Fibroblast of skin of right quadriceps (primary cell): Measurements from ENCODE around the gene GBX1.
A peak's percentile ranks its signal among the peaks of the same experiment; 100 is the strongest.

Experiments used
- DNase-seq: peaks from one replicate; pipeline ENCODE4 v3.0.0-alpha.2; 2013

The GBX1 gene

DNA sequence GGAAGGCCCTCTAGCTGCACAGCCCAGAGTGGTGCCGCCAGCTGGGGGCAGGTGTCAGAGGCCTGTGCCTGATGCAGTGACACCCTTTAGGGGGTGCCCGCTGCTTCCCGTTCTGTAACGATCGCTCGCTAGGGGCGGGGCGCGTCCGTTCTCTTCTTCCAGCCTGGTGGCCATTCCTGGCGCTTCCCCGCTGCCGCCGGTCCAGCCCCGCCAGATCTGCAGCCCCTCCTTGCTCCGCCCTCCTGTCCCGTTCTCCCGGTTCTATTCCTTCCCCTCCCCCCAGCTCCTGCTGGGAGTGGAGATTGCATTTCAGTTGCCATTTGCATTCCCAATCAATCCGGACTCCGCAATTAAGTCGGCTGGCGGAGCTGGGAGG, 42.0 kb downstream of the GBX1 start:
- peak; percentile 21 for DNase-seq

DNA sequence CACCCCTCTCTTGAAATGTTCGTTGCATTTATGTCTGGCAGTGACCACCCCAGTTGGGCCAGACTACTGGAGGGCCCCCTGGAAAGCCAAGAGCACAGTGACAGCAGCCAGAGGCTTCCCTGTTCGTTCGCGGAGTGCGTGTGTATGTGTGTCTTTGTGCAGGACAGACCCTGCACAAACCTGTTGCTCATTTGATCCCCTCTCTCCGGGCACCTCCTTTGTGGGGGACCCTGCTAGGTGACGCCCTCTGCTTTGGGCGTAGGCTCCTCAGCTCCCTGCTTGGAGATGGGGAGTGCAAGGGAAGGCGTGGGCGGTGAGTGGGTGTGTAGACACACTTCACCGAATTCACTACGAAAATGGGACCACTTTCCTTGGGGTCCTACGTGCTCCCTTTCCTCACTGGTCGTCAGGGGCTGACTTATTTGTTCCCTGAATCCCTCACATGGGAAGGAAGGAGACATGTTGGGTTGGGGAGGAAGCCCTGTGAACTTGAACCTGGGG, 42.5 kb downstream of the GBX1 start:
- no peak for DNase-seq

DNA sequence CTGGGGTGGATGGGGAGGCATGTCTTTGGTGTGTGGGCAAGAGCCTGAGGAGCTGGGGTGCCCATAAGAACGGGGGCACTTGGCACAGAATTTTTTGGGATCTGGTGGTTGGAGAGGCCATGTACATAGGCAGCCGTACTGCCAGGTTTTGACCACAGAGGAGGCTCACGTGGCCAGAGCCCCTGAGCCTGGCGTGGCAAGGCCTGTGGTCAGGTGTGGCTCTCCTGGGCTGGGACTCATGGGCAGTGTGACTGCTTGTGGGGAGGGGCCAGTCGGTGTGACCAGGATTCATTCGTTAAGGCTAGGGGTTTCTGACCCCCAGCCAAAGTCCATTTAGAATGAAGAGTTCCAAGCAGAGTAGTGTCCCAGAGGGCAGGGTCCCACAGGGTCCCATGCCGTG, 43.0 kb downstream of the GBX1 start:
- no peak for DNase-seq

DNA sequence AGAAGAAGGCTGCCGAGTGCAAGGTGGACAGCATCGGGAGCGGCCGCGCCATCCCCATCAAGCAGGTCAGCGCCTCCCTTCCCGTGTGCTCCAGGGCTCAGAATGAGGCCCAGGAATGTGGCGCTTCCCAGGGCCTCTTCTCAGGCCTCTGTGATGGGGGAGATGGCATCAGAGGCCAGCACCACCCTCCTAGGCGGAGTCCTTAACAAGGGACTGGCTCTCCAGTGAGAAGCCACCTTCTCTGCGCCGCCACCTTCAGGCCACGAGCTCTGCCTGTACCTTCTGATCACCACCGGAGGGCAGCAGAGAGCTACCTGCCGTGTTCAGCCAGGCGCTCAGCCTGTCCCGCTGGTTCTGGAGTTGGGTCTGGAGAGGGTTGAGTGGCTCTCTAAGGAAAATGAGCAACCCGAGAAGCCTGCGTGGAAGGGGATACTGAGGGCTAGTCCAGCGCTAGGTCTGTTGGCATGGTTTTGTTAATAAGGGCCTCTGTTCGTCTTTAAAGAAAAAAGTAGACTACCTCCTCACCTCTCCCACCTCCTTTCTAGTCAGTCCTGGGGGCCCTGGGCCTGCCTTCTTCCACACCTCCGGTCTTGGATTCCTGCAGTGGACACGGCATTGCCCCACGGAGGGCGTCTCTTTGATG, 43.6 kb downstream of the GBX1 start:
- peak; percentile 71 for DNase-seq

DNA sequence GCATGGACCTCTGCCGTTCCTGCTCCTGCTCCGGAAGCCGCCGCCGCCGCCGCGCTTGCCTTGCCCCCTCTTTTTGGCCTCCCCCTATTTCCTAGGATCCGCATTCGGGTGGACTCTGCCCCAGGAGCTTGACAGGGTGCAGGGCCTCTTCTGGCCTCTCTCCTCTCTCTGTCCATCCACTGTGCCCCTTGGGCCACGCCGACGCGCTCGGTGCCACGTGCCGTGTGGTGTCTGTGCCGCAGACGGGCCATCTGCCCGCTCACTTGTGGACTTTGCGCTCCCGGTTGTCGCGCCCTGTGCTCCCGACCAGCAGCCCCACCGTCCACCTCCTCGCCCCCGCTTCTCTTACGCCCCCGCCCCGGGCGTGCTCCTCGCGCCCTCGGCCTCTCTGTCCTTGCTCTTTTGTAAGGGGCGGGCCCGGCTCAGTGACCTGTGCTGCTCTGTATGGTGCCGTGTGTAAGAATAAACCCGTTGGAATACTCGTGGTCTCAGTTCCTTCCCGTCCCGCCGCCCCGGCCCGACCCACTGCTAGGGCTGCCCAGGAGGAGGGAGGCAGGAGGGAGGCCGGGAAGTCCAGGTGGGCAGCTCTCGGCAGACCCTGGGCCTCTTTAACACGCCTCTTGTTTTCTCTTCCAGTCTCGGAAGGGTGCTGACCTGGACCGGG, 44.2 kb downstream of the GBX1 start:
- DNase-seq, result no peak

DNA sequence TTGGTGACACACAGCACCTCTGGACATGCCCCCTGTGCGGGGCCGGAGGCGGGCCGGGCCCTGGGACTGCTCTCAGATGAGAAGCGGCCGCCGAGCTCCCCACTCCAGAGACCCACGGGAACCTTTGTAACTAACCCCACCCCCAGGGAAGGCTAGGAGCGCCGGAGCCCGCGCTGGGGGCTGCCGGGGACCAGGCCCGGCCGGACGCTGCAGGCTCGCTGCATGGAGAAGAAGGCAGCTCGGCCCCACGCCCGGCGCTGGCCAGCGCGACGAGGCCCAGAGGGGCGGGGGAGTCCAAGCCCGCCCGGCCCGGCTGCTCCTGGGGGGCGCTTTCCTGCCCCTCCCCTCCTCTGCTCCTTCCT, 44.7 kb downstream of the GBX1 start:
- DNase-seq, result no peak

DNA sequence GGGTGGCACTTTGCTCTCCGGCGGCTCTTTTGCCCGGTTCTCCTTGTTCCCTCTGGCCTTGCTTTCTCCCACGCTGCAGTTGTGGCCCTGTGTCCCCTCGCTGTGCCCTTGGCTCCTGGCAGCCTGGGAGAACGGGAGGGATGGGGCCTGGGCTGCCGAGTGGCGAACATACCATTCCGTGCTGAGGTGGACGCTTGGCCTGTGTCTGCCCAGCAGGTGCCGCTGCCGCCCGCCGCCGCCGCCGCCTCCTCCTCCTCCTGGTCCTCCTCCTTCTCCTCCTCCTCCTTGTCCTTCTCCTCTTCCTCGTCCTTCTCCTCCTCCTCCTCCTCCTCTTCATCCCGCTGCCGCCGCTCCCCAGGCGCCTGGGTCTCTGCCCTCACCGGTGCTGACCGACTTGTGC, 45.2 kb downstream of the GBX1 start:
- DNase-seq, result no peak

DNA sequence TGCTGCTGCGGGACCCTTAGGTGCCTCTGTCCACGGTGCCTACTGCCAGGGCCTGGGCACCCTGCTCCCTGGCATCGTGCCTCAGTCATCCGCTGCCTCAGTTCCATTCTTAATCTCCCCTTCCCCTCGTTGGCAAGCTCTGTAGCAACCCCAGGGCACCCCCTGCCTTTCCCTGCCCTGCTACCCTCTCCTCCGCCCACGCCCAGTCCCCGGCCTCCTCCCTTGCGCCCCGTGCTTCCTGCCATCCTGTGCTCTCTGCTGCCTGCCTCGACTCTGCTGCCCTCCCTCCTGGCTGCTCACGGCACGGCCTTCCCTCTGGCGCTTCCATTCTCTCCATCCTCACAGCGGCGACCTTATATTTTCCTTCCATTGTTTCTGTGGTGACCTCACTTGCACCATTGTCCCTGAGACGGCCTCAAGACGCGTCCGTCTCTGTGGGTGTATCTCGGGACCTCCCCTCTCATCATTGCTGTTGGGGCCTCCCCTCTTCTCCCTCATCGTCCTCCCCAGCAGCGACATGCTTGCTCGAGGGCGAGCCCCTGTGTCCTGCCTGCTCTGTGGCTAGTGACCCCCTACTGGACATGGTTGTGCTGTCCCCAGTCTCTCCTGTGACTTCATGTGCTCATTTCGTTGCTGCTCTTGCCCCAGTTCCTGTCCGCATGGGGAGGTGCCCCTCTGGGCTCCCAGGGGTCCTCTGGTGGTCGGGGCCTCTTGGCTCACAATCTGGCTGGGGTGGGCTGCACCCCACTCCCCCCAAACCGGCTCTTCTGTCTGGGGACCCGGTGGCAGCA, 45.9 kb downstream of the GBX1 start:
- DNase-seq, result no peak

DNA sequence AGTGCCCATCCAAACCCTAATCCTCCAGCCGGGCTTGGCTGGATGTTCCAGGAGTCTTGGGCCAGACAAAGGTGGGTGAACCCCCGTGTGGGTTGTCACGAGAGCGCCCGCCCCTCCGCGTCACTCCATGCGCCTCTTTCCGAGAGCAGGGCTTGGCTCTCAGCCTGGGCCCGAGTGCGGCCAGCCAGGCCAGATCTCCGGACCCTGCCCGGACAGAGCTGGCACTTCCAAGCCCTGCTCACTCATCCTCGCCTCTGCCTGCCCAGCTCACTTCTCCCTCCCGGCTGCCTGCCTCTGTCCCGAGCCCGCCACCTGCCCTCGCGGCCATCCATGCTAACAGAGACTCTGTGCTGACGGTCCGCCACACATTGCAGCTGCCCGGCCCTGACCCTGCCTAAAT, 46.6 kb downstream of the GBX1 start:
- DNase-seq, result no peak

DNA sequence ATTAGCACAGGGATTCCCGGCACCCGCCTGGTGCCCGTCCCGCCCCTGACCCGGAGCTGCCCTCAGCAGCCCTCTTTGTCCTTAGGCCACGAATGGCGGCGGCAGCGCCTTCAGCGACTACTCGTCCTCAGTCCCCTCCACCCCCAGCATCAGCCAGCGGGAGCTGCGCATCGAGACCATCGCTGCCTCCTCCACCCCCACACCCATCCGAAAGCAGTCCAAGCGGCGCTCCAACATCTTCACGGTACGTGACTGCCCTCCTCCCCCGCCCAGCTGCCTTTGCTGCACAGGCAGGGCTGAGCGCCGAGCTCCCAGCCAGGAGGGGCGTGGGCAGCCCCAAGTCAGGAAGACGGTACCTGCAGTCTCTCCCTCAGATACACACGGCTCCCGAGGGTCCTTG, 47.6 kb downstream of the GBX1 start:
- DNase-seq, result no peak

DNA sequence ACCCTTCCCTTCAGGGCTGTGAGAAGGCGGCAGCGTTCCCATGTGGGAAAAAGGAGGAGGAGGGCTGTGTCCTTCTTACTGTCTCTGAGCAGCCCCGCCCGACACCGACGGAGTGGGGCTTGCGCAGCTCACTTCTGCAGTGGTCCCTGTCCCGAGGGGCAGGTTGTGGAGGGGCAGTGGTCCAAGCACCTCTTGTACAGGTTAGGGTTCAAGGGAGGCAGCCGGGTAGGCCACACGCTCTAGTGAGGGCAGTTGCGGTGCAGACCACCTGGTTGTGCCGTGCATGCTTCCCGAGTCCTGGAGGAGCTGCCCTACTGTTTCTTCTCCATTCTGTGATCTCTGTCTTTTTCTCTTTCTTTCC, 48.5 kb downstream of the GBX1 start:
- no peak for DNase-seq

DNA sequence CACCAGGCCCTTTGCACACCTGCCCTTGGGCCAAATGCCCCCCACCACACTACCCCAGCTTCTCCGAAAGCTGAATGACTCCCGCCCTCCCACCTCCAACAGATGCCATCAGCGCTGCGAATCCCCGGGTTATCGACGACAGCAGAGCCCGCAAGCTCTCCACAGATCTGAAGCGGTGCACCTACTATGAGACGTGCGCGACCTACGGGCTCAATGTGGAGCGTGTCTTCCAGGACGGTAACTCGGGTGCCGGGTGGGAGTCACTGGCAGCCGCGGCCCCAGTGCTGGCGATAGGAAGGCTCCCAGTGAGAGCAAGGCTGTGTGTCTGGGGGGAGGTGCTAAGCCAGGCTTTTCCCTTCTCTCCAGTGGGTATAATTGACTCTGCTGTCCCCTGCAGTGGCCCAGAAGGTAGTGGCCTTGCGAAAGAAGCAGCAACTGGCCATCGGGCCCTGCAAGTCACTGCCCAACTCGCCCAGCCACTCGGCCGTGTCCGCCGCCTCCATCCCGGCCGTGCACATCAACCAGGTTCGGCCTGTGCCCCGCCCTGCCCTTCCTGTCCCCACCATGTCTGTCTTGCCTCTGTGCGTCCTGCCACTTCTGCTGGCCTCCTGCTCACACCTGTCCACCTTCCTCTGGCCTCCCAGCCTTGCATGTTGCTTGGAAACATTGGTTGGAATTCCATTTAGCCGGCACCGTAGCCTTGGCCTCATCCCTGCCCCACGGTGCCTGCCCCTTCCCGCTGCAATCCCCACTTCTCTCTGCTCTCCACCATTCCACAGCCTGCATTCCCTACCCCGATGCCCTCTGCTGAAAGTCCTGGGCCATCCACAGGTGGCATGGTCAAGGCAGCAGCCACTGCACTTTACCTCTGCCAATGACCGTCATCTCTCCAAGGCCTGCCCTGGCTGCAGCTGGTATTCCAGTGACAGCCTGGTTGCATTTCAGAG, 49.1 kb downstream of the GBX1 start:
- DNase-seq, result no peak

DNA sequence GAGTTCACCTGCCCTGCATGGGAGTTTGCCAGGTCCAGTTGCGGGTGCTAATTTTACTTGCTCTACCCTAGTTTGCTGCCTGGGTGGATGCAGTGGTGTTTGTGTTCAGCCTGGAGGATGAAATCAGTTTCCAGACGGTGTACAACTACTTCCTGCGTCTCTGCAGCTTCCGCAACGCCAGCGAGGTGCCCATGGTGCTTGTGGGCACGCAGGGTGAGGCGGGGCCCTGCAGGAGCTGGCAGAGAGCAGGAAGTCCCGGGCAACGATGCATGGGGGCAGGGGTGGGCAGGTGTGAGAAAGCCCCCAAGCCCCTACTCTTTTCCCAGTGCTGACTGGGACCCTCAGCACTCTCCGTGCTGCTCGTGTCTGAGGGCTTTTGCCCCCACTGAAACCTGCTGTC, 49.9 kb downstream of the GBX1 start:
- DNase-seq, result no peak

DNA sequence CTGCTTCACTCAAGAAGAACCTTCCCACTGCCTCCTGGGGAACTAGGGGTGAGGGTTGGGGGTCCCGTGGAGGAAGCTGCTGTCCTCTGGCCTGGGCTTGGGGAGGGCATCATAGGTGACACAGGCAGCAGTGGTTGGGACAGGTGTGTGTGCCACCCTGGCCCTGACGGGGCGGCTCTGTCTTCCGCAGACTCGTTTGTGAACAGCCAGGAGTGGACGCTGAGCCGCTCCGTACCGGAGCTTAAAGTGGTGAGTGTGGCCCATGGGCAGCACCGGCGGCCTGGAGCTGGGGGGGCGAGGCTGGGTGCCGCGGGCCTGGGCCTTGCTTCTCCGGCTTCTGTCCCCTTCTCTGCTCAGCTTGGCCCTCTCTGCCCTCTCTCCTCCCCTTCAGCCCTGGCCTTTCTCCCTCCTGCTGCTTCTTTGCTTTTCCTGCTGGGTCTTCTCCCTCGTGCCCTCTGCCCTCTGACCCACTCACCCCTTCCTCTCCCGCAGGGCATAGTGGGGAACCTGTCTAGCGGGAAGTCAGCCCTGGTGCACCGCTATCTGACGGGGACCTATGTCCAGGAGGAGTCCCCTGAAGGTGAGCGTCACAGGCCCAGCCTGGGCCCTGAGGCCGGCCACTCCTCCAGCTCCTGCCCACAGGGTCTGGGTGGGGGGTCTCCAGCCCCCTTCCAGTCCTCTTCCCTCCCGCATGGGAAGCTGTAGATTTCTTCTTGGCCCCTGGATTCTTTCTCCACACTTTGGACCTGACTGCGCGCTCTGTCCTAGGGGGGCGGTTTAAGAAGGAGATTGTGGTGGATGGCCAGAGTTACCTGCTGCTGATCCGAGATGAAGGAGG, 50.7 kb downstream of the GBX1 start:
- DNase-seq, result no peak

DNA sequence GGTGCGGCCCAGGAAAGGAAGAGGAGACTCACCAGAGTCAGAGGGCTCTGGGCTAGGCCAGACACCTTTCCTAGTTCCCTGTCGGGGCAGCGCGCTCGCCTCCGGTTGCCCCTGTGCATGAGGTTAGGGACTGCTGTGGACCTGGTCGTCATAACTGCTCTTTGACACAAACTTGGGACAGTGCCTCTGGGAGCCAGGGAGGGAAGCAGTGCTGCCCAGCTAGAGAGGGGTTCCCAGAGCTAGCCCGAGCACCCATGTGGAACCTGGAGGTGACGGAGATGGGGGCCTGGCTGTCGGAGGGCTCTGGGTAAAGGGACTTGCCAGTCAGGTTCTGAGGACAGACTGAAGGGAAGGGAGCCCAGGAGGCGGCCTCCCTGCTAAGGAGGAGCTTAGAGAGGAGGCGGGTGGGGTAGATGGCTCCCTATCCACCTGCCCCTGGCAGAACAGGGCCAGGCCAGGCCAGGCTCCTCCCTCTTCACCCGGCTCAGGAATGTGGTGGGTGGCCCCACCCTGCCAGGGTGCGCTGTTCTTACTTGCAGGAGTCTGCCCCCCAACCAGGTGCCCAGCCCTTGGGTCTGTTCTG, 51.6 kb downstream of the GBX1 start:
- no peak for DNase-seq

DNA sequence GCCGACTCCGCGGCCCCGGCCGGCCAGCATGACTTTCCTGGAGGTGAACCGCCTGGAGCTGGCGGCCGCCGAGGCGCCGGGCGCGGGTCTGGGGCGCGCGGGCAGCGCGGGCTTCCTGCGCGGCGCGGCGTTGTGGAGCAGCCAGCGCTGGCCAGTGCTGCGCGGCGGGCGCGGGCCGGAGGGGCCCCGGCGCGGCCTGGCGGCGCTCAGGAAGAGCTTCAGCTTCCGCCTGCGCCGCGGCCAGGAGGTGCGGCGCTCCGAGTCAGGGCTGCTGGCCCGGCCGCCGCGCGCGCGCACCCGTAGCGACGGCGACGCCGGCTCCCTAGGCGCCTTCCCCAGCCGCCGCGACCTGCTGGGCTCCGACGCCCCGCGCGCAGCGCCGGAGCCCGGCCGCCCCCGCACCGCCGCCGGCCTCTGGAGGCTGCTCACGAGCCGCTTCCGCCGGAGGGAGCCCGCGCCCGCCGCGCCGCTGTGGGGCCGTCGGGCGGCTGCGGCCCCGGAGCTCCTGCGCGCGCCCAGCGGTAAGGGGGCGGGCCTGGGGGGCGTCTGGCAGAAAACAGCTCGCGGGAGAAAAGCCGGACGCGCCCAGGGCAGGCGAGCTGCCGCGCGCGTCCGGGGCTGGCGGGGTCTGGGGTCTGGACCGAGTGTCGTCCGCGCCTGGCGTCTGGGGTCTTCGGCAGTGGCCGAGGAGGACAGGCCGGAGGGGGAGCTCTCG, 52.2 kb downstream of the GBX1 start:
- peak; percentile 27 for DNase-seq

DNA sequence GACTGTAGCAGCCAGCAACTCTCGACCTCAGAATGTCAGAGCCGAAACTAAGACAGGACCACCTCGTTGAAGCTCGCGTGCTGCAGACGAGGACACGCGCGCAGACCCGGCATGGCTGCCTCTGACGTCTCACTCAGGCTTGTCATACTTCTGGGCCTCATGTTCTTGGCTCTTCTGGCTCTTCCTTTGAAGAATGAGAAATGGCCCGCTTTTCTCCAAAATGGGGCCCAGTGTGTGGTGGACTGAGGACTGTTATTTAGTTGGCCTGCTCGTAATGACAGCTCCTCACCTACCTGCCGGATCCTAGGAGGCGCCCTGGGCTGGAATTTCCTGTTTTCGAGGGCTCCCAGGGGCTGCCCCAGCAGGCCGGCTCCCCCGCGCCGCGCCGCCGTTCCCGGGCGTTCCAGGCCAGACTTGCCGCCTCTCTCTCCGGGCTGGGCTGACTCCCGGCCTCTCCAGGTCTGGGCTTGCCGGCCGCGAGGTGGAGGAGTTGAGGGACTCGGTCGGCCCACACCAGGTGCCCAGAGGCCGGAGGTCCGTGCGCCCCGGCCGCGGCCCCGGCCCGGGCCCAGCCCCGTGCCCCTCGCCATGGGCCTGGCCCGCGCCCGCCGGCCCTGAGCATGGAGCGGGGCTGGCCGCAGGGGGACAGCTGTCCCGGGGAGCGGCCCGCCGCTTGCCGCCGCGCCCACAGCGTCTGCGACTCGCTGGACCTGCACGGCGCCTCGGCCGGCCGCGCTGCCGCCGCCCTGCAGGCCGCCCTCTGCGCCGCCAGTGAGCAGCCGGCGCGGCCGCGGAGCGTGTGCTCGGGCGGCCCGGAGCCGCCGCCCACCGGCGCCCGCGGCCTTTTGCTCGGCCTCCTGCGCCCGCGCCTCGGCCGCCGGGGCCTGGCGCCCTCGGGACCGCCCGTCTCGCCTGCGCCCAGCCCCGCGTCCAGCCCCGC, 53.1 kb downstream of the GBX1 start:
- DNase-seq, result no peak

DNA sequence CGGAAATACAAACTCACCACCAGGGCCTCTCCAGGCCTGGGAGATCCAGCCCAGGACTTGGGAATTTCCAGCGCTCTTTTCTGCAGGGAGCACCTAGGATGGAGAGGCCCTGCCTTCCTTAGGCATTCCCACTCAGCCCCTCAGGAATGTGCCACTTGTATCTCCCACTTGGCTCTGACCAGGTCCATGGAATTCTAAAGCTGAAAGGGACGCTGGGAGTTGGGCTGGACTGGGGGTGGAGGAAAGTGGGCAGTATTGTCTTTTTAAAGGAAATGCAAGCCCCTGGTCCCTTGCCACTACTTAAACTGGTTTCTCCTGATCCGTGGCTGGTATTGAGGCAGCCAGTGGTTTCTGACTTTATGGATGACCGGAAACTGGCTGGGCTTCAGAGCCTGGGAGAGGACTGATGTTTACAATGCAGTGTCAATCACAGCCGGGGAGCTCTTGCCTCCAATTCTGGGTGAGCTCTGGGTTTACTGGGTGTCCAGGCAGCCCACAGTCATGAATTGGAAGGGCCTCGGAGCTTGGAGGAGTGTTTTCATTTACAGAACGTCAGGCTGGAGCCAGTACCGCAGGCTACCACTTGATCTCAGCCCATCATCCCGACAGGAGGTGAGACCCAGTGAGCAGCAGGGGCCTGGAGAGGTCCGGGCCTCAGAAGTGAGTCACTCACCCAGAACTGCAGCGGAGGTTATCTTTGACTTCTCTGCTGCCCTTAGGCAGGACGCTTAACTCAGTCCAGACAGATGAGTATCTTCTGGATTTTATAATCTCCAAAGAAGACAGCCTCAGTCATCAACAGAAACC, 53.9 kb downstream of the GBX1 start:
- DNase-seq, result peak; percentile 90
